ENCODE data around the gene HSF4.
A peak's percentile ranks its signal among the peaks of the same experiment; 100 is the strongest.
"Not testable (repeated sequence)": the region's sequence is repeated elsewhere in the genome, so short reads cannot be mapped to it uniquely, and the experiment has no call there.

The HSF4 gene, protein sequence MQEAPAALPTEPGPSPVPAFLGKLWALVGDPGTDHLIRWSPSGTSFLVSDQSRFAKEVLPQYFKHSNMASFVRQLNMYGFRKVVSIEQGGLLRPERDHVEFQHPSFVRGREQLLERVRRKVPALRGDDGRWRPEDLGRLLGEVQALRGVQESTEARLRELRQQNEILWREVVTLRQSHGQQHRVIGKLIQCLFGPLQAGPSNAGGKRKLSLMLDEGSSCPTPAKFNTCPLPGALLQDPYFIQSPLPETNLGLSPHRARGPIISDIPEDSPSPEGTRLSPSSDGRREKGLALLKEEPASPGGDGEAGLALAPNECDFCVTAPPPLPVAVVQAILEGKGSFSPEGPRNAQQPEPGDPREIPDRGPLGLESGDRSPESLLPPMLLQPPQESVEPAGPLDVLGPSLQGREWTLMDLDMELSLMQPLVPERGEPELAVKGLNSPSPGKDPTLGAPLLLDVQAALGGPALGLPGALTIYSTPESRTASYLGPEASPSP

GRCh38 chr16:67164599-67165061 lies at the start of gene HSF4:
Gene HSF4 (plus strand): TSS chr16:67164745. CDS start chr16:67164812, 67 bp downstream.
- DNase-seq (ENCODE audit: low read depth), result no peak

GRCh38 chr16:67114793-67115192 lies 49.8 kb upstream of the HSF4 start:
- DNase-seq (ENCODE audit: low read depth), result peak; percentile 10

DNA sequence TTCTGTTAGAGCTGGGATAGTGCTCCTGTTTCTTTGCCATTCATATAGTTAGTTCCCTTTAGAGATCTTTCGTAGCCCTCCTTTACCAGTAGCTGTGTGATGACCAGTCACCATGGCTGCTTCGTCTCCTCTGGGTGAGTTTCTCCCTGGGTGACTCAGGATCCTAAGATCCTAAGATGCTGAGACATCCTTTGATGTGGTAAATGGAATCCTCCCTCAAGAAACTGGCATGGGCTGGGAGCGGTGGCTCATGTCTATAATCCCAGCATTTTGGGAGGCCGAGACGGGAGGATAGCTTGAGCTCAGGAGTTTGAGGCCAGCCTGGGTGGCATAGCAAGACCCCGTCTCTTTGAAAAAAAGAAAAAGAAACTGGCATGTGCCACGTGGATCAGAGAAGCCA lies 48.9 kb upstream of the HSF4 start:
- DNase-seq (ENCODE audit: low read depth), result peak; percentile 87

DNA sequence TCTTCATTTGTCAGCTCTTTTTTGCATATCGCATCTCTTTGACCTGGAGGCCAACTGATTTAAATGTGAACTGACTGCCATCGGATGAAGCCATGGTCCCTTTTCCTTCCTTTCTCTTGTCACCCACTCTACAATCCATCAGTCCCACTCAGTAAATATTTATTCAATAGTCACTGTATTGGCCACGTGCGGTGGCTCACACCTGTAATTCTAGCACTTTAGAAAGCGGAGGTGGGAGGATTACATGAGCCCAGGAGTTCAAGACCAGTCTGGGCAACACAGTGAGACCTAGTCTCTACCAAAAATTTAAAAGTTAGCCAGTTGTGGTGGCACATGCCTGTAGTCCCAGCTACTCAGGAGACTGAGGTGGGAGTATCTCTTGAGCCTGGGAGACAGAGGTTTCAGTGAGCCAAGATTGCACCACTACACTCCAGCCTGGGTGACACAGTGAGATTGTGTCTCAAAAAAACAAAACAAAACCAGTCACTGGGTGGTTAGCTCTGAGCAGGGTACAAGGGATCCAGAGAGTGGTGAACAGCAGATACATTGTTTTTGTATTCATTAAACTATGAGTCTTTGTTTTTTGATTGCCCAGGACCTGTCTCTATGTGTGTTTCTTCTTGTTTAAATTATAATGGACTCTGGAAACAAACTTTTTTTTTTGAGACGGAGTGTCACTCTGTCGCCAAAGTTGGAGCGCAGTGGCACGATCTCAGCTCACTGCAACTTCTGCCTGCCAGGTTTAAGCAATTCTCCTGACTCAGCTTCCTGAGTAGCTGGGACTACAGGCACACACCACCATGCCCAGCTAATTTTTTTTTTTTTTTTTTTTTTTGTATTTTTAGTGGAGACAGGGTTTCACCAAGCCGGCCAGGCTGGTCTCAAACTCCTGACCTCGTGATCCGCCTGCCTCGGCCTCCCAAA lies 47.9 kb upstream of the HSF4 start:
- DNase-seq (ENCODE audit: low read depth), result peak; percentile 17

GRCh38 chr16:67117716-67118115 lies 46.8 kb upstream of the HSF4 start:
- DNase-seq (ENCODE audit: low read depth), result no peak

GRCh38 chr16:67120025-67120424 lies 44.5 kb upstream of the HSF4 start:
- DNase-seq (ENCODE audit: low read depth), result no peak

GRCh38 chr16:67122799-67123198 lies 41.7 kb upstream of the HSF4 start:
- DNase-seq (ENCODE audit: low read depth), result not testable (repeated sequence)

- DNase-seq (ENCODE audit: low read depth), result no peak
Observed at GRCh38 chr16:67128417-67128816, 36.1 kb upstream of the HSF4 start.

- DNase-seq (ENCODE audit: low read depth), result no peak
Observed at GRCh38 chr16:67128887-67129286, 35.7 kb upstream of the HSF4 start.

GRCh38 chr16:67129422-67129821 lies 35.1 kb upstream of the HSF4 start:
- no peak for DNase-seq (ENCODE audit: low read depth)

DNA sequence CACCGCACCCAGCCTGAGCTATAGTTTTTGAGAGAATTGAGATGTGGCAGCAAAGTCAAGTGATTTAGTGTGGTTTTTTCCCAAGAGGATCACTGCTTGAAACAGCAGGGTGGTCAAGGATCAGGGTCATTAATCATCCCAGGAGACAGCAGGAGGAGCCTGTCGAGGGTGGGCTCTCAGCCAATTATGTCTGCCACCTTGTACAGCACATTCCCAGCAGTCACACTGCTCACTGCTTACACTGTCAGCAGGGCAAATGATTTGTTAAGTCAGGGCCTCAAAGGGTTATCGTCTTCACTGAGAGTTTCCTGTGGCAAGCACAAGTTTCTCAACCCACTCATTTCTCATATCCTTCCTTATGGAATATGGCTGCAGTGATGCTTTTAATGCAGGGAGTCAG lies 26.9 kb upstream of the HSF4 start:
- peak; percentile 33 for DNase-seq (ENCODE audit: low read depth)

- DNase-seq (ENCODE audit: low read depth), result no peak
Observed at GRCh38 chr16:67141391-67141790, 23.2 kb upstream of the HSF4 start.

GRCh38 chr16:67142342-67142741 lies 22.2 kb upstream of the HSF4 start:
- no peak for DNase-seq (ENCODE audit: low read depth)

DNA sequence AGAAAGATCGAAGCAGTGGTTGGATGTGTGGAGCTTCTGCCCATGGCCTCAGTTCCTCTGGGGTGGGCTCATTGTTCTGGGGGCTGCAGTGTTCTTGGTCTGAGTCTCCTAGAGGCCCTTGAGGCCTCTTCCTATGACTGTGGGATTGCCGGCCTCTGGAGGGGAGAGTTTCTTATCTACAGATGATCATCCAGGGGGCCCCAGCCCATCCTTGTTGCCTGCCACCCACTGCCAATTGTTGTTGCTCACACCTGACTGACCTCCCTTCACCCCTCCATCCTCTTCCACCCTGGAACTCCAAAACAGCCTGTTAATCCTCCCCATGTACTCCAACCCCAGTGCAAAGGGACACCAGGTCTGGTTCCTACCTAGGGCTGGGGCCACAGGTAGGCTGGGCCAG lies 19.6 kb upstream of the HSF4 start:
- DNase-seq (ENCODE audit: low read depth), result no peak

- DNase-seq (ENCODE audit: low read depth), result no peak
Observed at GRCh38 chr16:67145746-67146145, 18.8 kb upstream of the HSF4 start.

DNA sequence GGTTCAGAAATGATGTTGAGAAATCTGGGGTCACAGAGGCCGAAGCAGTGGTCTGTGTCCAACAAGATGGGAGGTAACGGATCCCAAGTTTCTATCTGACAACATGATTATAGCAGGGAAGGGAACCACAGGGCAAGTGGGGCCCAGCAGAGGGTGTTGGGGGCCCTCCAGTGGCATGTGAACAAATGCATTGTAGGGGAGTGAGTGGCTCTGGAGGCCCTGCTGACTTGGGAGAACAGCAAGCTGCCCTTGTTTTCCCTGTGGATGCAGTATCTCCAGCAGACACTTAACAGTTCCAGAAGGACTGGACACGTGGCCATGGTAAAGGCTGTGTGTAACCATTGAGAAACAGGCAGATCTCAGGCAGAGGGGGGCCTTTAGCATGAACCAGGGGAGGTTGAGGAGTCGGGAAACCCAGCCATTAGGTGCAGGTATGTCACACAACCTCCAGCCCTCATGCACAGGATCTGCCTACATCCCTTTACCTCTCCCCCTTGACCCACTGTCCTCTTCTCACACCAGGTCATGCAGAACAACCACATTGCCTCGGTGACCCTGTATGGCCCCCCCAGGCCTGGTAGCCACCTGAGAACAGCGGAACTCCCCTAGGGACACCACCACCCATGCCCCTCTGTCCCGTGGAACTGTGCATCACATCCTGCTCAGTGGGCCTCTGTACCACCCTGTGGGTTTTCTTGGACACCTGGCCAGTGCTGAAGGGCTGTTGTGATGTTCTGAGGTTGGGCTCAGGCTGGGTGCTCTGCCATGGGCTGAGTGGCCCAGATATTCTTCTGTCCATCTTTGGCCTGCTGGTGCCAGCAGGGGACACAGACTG lies 17.8 kb upstream of the HSF4 start:
- no peak for DNase-seq (ENCODE audit: low read depth)

GRCh38 chr16:67147437-67148140 lies 17.0 kb upstream of the HSF4 start:
- DNase-seq (ENCODE audit: low read depth), result no peak

DNA sequence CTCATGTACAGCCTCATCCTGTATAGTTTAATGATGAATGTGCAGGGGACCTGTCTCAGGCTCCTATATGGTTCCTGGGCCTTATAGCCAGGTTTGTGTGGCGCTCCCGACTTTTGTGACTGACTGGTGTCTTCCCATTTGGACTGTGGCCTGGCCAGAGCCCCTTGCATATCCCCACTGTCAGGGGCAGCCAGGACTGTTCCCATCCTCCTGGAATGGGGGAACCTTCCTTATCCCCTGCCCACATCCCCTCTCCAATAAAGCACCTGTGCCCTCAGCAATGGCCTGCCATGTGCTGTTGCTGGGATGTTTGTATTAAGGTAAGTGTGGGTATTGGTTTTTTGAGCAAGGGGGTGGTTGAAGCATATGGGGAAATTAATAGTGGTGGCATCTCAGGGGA lies 16.3 kb upstream of the HSF4 start:
- no peak for DNase-seq (ENCODE audit: low read depth)

GRCh38 chr16:67148656-67149275 lies 15.8 kb upstream of the HSF4 start:
- no peak for DNase-seq (ENCODE audit: low read depth)

DNA sequence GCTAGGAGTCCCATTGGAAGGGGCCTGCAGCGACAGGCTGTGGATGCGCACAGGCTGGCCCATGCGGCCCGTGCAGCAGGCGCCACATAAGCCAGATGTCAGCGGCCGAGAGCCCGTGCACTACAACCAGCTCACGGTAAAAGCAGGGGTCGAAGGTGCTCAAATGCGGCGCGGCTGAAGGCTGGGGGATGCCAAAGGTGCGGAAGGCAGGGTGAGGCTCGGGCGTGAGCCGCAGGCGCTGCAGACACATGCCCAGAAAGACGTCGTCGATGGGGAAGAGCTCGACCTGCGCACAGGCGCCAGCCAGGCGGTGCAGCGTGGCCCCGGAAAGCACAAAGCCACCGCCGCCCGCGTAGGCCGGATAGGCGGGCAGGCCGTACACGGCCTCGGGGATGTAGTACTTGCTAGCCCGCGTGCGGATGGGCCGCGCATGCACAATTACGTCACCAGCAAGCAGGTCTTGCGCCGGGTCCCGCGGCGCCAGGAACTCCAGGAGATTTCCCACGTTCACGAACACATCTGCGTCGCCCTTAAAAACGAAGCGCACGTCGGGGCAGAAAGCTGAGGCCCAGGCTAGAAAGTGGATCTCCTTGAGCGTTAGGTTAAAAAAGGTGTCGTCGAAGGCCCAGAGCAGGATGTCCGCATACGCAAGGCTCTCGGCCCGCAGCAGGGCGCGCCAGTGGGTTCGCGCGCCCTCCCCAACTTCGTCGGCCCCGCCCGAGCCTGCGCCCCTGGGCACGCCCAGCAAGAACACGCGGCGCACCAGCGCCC lies 15.1 kb upstream of the HSF4 start:
- no peak for DNase-seq (ENCODE audit: low read depth)
